Suppressor macrophage (primary cell): ENCODE measurements around the gene SPATA6.
A peak's percentile ranks its signal among the peaks of the same experiment; 100 is the strongest.

Source experiments
- DNase-seq, 4 experiments: peaks; one replicate each; pipeline ENCODE4 v3.0.0-alpha.2; 2020 to 2022

The SPATA6 gene

DNA sequence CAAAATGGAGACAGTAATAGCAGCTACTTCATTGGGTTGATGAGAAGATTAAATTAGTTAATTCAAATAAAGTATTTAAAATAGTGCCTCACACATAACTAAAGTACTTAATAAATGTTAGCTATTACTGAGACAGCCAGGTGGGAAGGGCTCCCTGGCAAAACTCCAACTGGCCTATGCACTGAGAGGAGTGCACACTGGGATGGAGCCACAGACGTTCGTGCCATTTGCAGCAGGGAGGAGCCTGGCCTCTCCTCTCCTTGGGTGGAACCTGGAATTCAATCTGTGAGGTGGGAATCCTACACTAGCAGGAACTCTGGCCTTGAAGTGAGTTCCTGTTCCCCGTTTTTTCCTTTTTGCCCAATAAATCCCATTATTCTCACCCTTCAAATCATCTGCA, 221.4 kb downstream of the SPATA6 start:
- DNase-seq = no peak

DNA sequence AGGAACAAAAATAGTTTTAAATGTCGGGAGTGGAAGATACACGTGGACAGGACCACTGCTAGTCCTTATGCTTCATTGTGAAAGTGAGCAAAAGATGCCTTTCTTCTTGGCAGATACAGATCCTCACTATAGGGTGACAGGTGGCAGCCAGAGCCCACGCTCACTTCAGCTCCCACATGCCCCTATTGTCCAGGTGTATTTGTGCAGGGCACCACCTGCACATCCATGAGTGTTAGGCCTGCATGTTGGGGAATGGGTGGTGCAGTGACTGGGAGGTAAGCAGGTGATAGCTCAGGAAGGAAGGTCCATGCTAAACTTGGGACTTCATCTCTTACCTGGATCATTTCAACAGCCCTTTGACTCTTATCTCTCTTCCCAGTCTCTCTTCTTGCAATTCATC, 222.1 kb downstream of the SPATA6 start:
- DNase-seq = no peak

DNA sequence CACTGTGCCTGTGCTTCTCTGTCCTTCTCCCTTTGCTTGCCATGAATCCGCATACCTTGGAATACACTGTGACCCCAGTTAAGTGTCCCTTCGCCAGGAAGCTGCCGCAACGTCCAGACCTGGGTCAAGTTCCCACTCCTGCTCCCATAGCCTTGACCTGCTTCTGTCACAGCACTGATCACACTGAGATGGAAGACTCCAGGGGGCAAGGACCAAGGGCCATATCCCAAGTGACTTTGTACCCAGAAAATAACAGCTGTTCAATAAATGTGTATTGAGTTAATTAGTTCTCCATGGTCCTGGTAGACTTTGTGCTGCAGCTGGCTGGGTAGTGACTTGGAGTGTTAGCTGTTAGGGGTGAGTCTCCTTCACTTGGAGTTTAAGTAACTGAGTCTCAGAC, 223.6 kb downstream of the SPATA6 start:
- DNase-seq = no peak

DNA sequence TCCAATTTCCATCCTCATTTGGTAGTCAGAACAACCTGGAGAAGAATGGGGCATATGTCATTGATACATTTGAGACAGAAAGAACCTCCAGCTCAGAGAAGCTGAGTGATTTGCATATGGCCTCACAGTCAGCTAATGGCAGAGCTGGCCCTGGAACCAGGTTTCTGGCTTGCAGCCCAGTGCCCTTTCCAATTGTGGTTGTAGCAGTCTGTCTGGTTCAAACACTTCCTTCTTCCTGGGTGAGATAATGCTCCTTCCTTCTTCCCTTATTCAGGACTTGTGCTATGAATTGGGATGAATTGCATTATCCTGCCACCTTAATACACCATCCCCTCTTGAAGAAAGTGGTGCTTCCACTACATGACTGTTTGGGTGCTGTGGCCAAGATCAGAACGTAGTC, 225.3 kb downstream of the SPATA6 start:
- peak; percentile 38 to 70 (median 65) for DNase-seq
